Nephron progenitor cell (in vitro differentiated cells): ENCODE data around the gene ZNF518B.

Source experiments
- DNase-seq: peaks from one replicate; pipeline ENCODE4 v3.0.0; 2021
- H3K27ac Mint-ChIP-seq: 2 replicates; pipeline ENCODE4 v1.8.0; 2021; ENCODE audit warnings: mild to moderate bottlenecking, moderate library complexity, mixed read lengths
- H3K27me3 Mint-ChIP-seq: 2 replicates; pipeline ENCODE4 v1.8.0; 2021; ENCODE audit warnings: mild to moderate bottlenecking, low read depth, mixed read lengths; ENCODE audit not compliant: poor library complexity
- H3K36me3 Mint-ChIP-seq: 2 replicates; pipeline ENCODE4 v1.8.0; 2021; ENCODE audit warnings: low read depth, mixed read lengths
- H3K4me1 Mint-ChIP-seq: 2 replicates; pipeline ENCODE4 v1.8.0; 2021; ENCODE audit warnings: mixed read lengths
- H3K4me3 Mint-ChIP-seq: 2 replicates; pipeline ENCODE4 v1.8.0; 2021; ENCODE audit warnings: mild to moderate bottlenecking, moderate library complexity, mixed read lengths
- H3K9me3 Mint-ChIP-seq: 2 replicates; pipeline ENCODE4 v1.8.0; 2021; ENCODE audit warnings: mild to moderate bottlenecking, moderate library complexity, mixed read lengths
- TF ChIP-seq, protein P1 (sequence below): fragments of 200-600 bp; sonication (generic); IDR thresholded peaks from 2 replicates; pipeline ENCODE4 v1.5.0; 2021; ENCODE audit warnings: antibody characterized with exemption

Gene ZNF518B

GRCh38 chr4:10461091-10461849, 4.0 kb upstream of the ZNF518B start:
- H3K27ac Mint-ChIP-seq, result no peak overlapping the region
- peak; percentile 78 for DNase-seq
- peak overlapping the region; percentile 83 for H3K4me3 Mint-ChIP-seq
- H3K27me3 Mint-ChIP-seq, result peaks cover 77% of the 10 kb centered on the region
- H3K36me3 Mint-ChIP-seq, result peaks cover 17% of the 10 kb centered on the region
- peaks cover 67% of the 10 kb centered on the region for H3K9me3 Mint-ChIP-seq
- H3K4me1 Mint-ChIP-seq, result peaks cover 2% of the 10 kb centered on the region
- TF ChIP-seq, protein P1, sequence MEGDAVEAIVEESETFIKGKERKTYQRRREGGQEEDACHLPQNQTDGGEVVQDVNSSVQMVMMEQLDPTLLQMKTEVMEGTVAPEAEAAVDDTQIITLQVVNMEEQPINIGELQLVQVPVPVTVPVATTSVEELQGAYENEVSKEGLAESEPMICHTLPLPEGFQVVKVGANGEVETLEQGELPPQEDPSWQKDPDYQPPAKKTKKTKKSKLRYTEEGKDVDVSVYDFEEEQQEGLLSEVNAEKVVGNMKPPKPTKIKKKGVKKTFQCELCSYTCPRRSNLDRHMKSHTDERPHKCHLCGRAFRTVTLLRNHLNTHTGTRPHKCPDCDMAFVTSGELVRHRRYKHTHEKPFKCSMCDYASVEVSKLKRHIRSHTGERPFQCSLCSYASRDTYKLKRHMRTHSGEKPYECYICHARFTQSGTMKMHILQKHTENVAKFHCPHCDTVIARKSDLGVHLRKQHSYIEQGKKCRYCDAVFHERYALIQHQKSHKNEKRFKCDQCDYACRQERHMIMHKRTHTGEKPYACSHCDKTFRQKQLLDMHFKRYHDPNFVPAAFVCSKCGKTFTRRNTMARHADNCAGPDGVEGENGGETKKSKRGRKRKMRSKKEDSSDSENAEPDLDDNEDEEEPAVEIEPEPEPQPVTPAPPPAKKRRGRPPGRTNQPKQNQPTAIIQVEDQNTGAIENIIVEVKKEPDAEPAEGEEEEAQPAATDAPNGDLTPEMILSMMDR, result peak; percentile 92

- Mint-ChIP-seq H3K4me3 (peak overlapping the region; percentile 28), H3K4me1 (peaks cover 5% of the 10 kb centered on the region), H3K9me3 (peaks cover 74% of the 10 kb centered on the region), H3K27ac (no peak overlapping the region), H3K27me3 (peaks cover 77% of the 10 kb centered on the region), H3K36me3 (peaks cover 25% of the 10 kb centered on the region)
- TF ChIP-seq, protein P1, result no peak
- no peak for DNase-seq
These were observed 3.3 kb upstream of the ZNF518B start for GRCh38 chr4:10460313-10461047.

GRCh38 chr4:10459305-10459704, 2.1 kb upstream of the ZNF518B start:
- Mint-ChIP-seq H3K4me1 (peaks cover 12% of the 10 kb centered on the region), H3K36me3 (peaks cover 37% of the 10 kb centered on the region), H3K4me3 (no peak overlapping the region), H3K27me3 (peaks cover 68% of the 10 kb centered on the region), H3K27ac (no peak overlapping the region), H3K9me3 (peaks cover 76% of the 10 kb centered on the region)
- TF ChIP-seq, protein P1, result no peak
- DNase-seq, result no peak

- Mint-ChIP-seq H3K4me3 (no peak overlapping the region), H3K4me1 (peaks cover 12% of the 10 kb centered on the region), H3K36me3 (peaks cover 48% of the 10 kb centered on the region), H3K9me3 (peaks cover 79% of the 10 kb centered on the region), H3K27ac (no peak overlapping the region), H3K27me3 (peaks cover 59% of the 10 kb centered on the region)
- DNase-seq, result no peak
- TF ChIP-seq, protein P1, result no peak
These were observed 951 bp upstream of the ZNF518B start for GRCh38 chr4:10458177-10458576.

GRCh38 chr4:10456595-10457254, 501 bp downstream of the ZNF518B start:
- H3K36me3 Mint-ChIP-seq, result peaks cover 62% of the 10 kb centered on the region
- H3K4me1 Mint-ChIP-seq, result peaks cover 12% of the 10 kb centered on the region
- TF ChIP-seq, protein P1, result no peak
- no peak overlapping the region for H3K27ac Mint-ChIP-seq
- peak; percentile 56 for DNase-seq
- peak overlapping the region; percentile 86 for H3K4me3 Mint-ChIP-seq
- peaks cover 80% of the 10 kb centered on the region for H3K9me3 Mint-ChIP-seq
- peaks cover 44% of the 10 kb centered on the region for H3K27me3 Mint-ChIP-seq
